HG03060 (cell line): ENCODE measurements around the gene FGD3.
"Not testable (repeated sequence)": the region's sequence is repeated elsewhere in the genome, so short reads cannot be mapped to it uniquely, and the experiment has no call there.

Source experiments
- ATAC-seq: cut with Tn5 transposase; IDR thresholded peaks from one replicate; pipeline ENCODE4 v1.9.1; 2021; ENCODE audit warnings: low read depth, moderate number of reproducible peaks; ENCODE audit not compliant: unreplicated experiment

Gene FGD3, protein sequence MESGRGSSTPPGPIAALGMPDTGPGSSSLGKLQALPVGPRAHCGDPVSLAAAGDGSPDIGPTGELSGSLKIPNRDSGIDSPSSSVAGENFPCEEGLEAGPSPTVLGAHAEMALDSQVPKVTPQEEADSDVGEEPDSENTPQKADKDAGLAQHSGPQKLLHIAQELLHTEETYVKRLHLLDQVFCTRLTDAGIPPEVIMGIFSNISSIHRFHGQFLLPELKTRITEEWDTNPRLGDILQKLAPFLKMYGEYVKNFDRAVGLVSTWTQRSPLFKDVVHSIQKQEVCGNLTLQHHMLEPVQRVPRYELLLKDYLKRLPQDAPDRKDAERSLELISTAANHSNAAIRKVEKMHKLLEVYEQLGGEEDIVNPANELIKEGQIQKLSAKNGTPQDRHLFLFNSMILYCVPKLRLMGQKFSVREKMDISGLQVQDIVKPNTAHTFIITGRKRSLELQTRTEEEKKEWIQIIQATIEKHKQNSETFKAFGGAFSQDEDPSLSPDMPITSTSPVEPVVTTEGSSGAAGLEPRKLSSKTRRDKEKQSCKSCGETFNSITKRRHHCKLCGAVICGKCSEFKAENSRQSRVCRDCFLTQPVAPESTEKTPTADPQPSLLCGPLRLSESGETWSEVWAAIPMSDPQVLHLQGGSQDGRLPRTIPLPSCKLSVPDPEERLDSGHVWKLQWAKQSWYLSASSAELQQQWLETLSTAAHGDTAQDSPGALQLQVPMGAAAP

DNA sequence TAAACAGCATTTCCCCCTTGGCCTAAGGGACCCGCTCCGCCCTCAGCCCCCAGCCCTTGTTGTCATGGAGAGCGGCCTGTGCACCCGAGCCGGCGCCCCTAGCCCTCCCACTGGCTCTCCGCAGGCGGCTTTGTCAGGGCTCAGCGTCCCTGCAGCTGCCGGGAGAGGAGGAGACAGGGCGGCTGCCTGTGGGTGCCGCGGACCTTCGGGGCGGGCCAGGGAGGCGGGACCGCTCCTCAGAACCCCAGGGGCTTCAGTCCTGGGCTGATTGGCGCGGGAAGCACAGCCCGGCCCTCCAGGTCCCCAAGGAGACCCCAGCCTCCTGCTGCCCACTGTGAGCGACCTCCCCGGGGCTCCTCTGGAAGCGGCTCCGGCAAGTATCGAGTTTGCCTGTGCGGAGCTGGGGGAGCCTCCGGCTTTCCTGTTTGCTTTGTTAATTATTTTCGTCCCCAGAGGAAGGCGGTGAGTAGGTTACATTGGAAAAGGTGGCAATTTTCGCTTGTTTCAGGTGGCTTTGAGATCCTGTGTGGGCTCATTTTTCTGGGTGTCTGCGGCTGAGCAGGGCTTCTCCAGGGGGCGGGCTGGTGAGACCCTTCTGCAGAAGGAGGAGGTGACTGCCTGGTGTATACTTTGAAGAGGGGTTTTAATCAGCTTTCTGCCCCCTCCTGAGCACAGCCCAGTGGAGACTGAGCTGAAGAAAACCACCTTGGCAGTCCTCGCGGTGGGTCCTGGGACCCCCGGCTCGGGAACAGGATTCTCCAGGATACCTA is at the start of gene FGD3:
TSS of gene FGD3 (plus strand) at position 256 of the 770 bp plus-strand sequence. CDS start 28,734 bp downstream, outside the sequence.
- ATAC-seq = no peak

- ATAC-seq = not testable (repeated sequence)
Observed at GRCh38 chr9:92905137-92905536, 42.2 kb upstream of the FGD3 start.

GRCh38 chr9:92911511-92912475 is 35.5 kb upstream of the FGD3 start:
- ATAC-seq = no peak

GRCh38 chr9:92917176-92917800 is 30.0 kb upstream of the FGD3 start:
- no peak for ATAC-seq

- ATAC-seq = no peak
Observed at GRCh38 chr9:92920437-92920836, 26.9 kb upstream of the FGD3 start.

DNA sequence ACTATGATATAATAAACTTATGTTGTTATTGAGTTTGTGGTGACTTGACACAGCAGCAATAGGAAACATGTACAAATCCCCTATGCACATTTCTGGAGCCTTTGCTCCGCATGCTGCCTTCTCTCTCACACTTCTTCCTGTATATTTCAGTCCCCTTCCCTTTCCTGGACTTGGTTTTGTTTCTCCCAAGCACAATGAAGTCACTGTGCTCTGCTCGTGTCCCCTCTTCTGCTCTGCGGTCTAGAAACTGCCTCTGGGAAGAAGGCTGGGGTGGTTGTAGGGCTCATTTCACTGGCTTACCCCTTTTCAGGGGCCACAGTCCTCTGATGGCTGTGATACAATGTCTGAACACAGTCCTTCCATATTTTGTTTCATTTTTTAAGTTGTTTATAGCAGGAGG is 15.7 kb upstream of the FGD3 start:
- no peak for ATAC-seq

DNA sequence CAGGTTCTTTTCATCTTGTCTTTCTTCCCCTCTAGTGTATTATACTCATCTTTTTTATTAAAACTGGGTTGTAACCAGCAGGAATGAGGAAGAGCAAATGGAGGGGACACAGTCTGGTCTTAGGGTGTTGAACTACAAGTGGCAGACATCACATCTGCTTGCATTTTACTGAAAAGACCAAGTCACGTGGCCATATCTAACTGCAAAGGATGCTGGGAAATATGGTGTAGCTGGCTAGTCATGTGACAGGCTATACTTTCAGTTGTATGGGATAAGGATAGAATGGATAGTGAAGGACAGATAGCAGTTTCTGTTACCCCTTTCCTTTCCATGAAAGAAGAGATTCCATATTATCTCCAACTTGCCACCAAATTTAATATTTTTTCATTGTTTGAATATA is 13.0 kb upstream of the FGD3 start:
- ATAC-seq = no peak

- no peak for ATAC-seq
Observed at GRCh38 chr9:92938025-92938424, 9.3 kb upstream of the FGD3 start.

DNA sequence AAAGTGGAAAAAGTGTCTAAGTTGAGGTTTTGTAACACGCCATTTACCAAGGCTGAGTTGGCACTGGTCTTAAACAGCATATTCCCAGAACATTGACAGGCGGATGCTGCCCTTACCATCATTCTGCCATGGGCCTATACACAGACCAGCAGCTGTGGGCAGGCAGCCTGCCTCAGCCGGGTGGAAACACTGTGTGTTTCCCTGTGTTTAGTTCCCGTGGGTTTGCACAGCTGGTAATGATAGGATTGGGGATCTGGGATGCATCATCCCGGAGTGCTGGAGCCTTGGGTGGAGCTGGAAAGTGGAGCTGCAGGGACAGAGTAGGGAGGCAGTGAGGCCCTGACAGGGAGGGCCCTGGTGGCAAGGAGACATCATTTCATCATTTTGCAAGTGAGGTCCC is 5.5 kb upstream of the FGD3 start:
- no peak for ATAC-seq

DNA sequence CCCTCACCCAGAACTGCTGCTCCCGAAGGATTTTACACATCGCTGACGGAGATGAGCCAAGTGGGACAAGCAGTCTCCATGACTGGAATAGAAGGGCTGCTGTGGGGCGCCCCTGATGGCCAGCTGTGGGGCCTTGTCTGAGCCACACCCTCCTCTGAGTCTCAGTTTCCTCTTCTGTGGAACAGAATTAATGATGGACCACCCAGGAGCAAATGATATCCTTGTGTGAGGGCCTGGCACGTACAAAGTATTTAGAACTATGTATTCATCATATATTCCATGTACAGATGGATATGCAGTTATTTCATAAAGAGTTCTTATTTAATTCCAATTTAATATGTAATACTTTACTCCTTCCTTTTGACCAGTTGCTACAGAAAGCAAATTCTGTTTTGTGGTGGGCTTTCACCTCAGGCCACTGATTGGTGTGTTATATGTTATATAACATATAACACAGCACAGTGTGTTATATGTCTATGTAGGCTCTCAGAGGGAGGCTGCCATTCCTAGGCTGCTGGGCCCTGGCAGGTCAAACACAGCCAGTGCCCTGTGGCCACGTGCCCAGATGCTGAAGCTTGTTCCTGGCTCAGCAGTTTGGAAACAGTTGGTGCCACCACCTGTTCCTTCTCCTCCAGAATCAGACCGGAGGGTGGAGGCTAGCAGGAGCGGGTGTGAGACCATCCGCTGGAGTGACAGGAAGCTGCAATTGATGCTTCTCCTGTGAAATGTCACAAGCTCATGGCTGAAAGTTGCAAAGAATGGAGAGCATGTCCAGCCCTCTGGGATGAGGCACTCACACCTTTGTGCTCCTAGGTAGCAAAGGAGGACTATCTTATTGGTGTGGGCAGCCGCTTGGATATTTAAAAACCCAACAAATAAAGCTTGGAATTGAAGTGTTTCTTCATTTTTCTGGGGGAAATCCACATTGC is 4.4 kb upstream of the FGD3 start:
- no peak for ATAC-seq

DNA sequence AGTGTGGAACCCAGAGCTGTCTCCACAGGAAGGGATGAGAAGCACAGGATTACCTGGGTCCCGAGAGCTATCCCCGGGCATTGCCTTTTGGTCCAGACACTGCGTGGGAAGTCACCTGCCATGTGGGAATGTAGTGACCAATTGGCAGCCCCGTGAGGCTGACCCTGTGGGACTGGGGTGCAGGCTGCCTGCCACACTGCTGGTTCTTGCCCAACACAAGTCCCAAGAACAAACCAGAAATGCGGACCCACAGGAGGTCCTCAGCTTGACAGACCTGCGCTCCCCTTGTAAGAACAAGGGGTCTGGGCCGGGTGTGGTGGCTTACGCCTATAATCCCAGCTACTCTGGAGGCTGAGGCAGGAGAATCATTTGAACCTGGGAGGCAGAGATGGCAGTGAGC is 2.4 kb upstream of the FGD3 start:
- ATAC-seq = no peak

DNA sequence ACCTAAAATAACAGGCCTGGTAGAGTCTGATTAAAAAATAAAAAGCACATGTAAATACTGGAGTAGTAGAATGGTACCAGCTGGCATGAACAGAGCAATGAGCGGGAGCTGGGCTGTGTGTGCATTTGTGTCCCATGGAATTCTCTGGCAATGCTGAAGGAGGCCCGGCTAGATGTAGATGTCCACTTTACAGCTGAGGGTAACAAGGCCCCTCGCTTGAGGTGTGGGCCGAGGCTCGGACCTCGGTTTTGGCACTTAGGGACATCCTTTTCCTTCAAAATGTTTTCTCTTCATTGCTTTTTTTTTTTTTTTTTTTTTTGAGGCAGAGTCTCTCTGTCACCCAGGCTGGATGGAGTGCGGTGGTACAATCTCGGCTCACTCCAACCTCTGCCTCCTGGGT is 1.5 kb upstream of the FGD3 start:
- no peak for ATAC-seq

DNA sequence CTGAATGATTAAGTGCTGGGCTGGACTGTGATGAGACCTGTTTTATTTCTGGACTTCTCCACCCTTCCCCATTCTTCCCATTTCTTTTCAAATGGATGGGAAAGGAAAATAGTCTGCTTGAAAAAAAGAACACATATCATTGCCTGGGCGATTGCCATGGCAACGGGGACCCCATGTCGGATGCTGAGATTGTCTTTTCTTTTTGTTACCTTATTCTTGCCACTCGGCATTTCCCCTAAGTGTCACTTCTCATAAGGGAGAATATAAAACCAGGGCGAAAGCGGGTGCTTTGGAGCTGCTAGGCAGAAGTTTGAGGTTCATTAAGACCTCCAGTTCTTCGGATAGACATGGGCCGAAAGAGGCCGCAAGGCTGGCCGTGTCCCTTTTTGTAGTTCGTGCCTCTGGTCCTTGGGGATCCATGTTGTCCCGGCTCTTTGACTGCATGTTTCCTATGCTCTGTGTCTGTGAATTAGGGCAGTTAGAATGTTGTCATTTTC is 763 bp downstream of the FGD3 start:
- no peak for ATAC-seq

DNA sequence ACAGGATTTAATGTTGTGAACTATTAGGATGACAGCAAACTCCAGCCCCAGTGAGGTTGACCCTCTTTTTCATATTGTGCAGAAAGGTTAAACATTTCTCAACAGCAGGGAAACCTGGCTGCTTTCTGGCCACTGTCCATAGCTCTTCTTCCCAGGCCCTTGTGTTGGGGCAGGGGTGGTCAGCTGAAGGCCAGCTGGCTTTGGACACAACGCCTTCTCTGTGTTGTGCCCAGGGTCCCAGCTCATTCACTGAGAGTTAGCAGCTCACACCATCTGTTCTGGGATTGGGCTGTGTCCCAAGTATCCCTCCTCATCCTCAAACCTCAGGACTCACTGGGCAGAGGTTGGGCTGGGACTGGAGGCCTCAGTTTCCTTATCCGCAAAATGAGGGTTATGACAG is 1.3 kb downstream of the FGD3 start:
- no peak for ATAC-seq

DNA sequence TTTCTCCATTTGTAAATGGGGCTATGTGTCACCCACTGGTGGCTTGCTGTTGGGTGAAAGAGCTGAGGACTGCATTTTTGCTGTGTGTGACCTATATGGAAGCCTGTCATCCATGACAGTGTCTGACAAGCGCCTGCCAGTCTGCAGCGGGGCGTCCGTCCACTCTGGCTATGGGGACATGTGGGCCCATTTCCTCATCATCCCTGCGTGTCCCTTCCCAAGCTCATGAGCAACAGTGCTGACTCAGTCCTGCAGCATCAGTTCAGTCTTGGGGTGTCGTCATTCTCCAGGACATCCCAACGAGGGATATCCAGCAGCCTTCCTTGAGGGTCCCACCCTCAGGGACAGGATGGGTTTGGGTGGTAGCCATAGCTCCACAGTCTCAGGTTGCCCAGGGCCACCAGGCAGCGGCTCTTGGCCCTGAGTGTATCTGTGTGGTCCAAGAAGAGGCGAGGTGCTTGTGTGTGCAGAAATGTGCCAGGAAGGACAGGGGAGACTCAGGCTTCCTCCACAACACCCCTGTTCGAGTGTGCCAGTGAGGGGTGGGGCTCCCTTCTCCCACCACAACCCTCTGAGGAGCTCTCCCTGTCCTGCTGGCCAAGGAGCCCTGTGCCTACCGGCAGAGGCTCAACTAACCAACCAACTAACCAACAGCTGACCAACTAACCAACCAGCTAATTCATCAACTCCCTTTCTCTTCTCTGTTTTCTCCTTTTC is 2.1 kb downstream of the FGD3 start:
- no peak for ATAC-seq

- no peak for ATAC-seq
Observed at GRCh38 chr9:92950359-92950955, 3.1 kb downstream of the FGD3 start.

GRCh38 chr9:92952906-92953610 is 5.7 kb downstream of the FGD3 start:
- ATAC-seq = no peak
